WTC11 (cell line): ENCODE data around the gene PCDH19. TPM values are rescaled to one million over a fixed set of nuclear protein-coding genes. Genes with fewer than 3 reads are reported as not detected.
"Not testable (repeated sequence)": the region's sequence is repeated elsewhere in the genome, so short reads cannot be mapped to it uniquely, and the experiment has no call there.

Source experiments
- ATAC-seq: fragments of 200-7000 bp; cut with Tn5 transposase; 2 replicates; pipeline ENCODE4 v1.10.0; 2021; ENCODE audit warnings: mild to moderate bottlenecking, moderate library complexity
- CTCF ChIA-PET: fragments of 300-600 bp; sonication (Branson Sonifier 250); formaldehyde crosslinking; loops from one replicate; lab custom pipeline; 2021; ENCODE audit warnings: antibody characterized with exemption; lab: Charles Lee
- POLR2A ChIA-PET: fragments of 350-600 bp; sonication (Branson Sonifier 250); formaldehyde crosslinking; loops from one replicate; lab custom pipeline; 2021; ENCODE audit warnings: antibody characterized with exemption; lab: Charles Lee
- DNase-seq: peaks from one replicate; pipeline ENCODE4 v3.0.0; 2021; ENCODE audit warnings: low spot score
- H3K27ac Mint-ChIP-seq: 2 replicates; pipeline ENCODE4 v1.8.0; 2021; ENCODE audit warnings: mixed read lengths
- H3K27me3 Mint-ChIP-seq: 2 replicates; pipeline ENCODE4 v1.8.0; 2021; ENCODE audit warnings: low read depth, mild to moderate bottlenecking, moderate library complexity, mixed read lengths
- H3K36me3 Mint-ChIP-seq: 2 replicates; pipeline ENCODE4 v1.8.0; 2021; ENCODE audit warnings: mixed read lengths
- H3K4me1 Mint-ChIP-seq: 2 replicates; pipeline ENCODE4 v1.8.0; 2022; ENCODE audit warnings: mixed read lengths
- H3K4me3 Mint-ChIP-seq: 2 replicates; pipeline ENCODE4 v1.8.0; 2021; ENCODE audit warnings: mild to moderate bottlenecking, moderate library complexity, mixed read lengths
- H3K9me3 Mint-ChIP-seq: 2 replicates; pipeline ENCODE4 v1.8.0; 2021; ENCODE audit warnings: mixed read lengths
- AFF4 ChIP-seq: sonication (generic); formaldehyde crosslinking; IDR thresholded peaks from 2 replicates; pipeline ENCODE4 v1.8.1; 2023; ENCODE audit warnings: mild to moderate bottlenecking, missing genetic modification reagents, borderline replicate concordance
- ATF1 ChIP-seq: sonication (generic); formaldehyde crosslinking; IDR thresholded peaks from 2 replicates; pipeline ENCODE4 v1.8.1; 2023; ENCODE audit warnings: mild to moderate bottlenecking, moderate library complexity, missing genetic modification reagents
- CREM ChIP-seq: sonication (generic); formaldehyde crosslinking; IDR thresholded peaks from 2 replicates; pipeline ENCODE4 v1.8.1; 2022; ENCODE audit warnings: mild to moderate bottlenecking, missing genetic modification reagents, moderate library complexity
- ELF4 ChIP-seq: sonication (generic); formaldehyde crosslinking; IDR thresholded peaks from 2 replicates; pipeline ENCODE4 v1.8.1; 2022; ENCODE audit warnings: low read depth, mild to moderate bottlenecking, moderate library complexity, missing genetic modification reagents
- GABPB1 ChIP-seq: sonication (generic); formaldehyde crosslinking; IDR thresholded peaks from 2 replicates; pipeline ENCODE4 v1.8.1; 2023; ENCODE audit warnings: mild to moderate bottlenecking, missing genetic modification reagents
- GRHL2 ChIP-seq: fragments of 250-450 bp; sonication (Bioruptor Pico); IDR thresholded peaks from 2 replicates; pipeline ENCODE4 v1.8.0; 2022; ENCODE audit warnings: mild to moderate bottlenecking, moderate library complexity; ENCODE audit not compliant: insufficient replicate concordance, severe bottlenecking
- HMGA2 ChIP-seq: fragments of 250-450 bp; sonication (Bioruptor Pico); IDR thresholded peaks from 2 replicates; pipeline ENCODE4 v1.4.0; 2021; ENCODE audit warnings: mild to moderate bottlenecking, moderate library complexity
- JAZF1 ChIP-seq: fragments of 250-450 bp; sonication (Bioruptor Pico); IDR thresholded peaks from 2 replicates; pipeline ENCODE4 v1.9.0; 2021; ENCODE audit warnings: moderate library complexity, mild to moderate bottlenecking, inconsistent platforms
- JUN ChIP-seq: sonication (generic); formaldehyde crosslinking; IDR thresholded peaks from 2 replicates; pipeline ENCODE4 v1.8.0; 2023; ENCODE audit warnings: mild to moderate bottlenecking, missing genetic modification reagents
- MXD4 ChIP-seq: fragments of 250-450 bp; sonication (Bioruptor Pico); IDR thresholded peaks from 2 replicates; pipeline ENCODE4 v1.8.0; 2021; ENCODE audit warnings: mild to moderate bottlenecking, moderate library complexity, borderline replicate concordance
- NFATC4 ChIP-seq: fragments of 250-450 bp; sonication (Bioruptor Pico); IDR thresholded peaks from 2 replicates; pipeline ENCODE4 v1.9.0; 2021; ENCODE audit warnings: mild to moderate bottlenecking
- NR2C2 ChIP-seq: sonication (generic); formaldehyde crosslinking; IDR thresholded peaks from 2 replicates; pipeline ENCODE4 v1.8.0; 2022; ENCODE audit warnings: mild to moderate bottlenecking, missing genetic modification reagents
- PRDM15 ChIP-seq: sonication (generic); formaldehyde crosslinking; IDR thresholded peaks from 2 replicates; pipeline ENCODE4 v1.8.0; 2022; ENCODE audit warnings: missing genetic modification reagents
- PRRX2 ChIP-seq: fragments of 250-450 bp; sonication (Bioruptor Pico); IDR thresholded peaks from 2 replicates; pipeline ENCODE4 v1.8.0; 2021; ENCODE audit warnings: mild to moderate bottlenecking
- RELA ChIP-seq: sonication (generic); formaldehyde crosslinking; IDR thresholded peaks from 2 replicates; pipeline ENCODE4 v1.8.1; 2022; ENCODE audit warnings: missing genetic modification reagents, mild to moderate bottlenecking, borderline replicate concordance
- SMAD3 ChIP-seq: sonication (generic); formaldehyde crosslinking; IDR thresholded peaks from 2 replicates; pipeline ENCODE4 v1.8.0; 2022; ENCODE audit warnings: missing genetic modification reagents, mild to moderate bottlenecking, borderline replicate concordance
- SOX15 ChIP-seq: fragments of 250-450 bp; sonication (Bioruptor Pico); IDR thresholded peaks from 2 replicates; pipeline ENCODE4 v1.9.0; 2021; ENCODE audit warnings: mild to moderate bottlenecking
- USF1 ChIP-seq: sonication (generic); formaldehyde crosslinking; IDR thresholded peaks from 2 replicates; pipeline ENCODE4 v1.8.0; 2022; ENCODE audit warnings: mild to moderate bottlenecking, missing genetic modification reagents
- ZNF232 ChIP-seq: sonication (generic); formaldehyde crosslinking; IDR thresholded peaks from 2 replicates; pipeline ENCODE4 v1.8.0; 2022; ENCODE audit warnings: mild to moderate bottlenecking, missing genetic modification reagents
- ZNF396 ChIP-seq: fragments of 250-450 bp; sonication (Bioruptor Pico); IDR thresholded peaks from 2 replicates; pipeline ENCODE4 v1.8.0; 2021; ENCODE audit warnings: mild to moderate bottlenecking, moderate library complexity, borderline replicate concordance
- ZNF423 ChIP-seq: fragments of 250-450 bp; sonication (Bioruptor Pico); IDR thresholded peaks from 2 replicates; pipeline ENCODE4 v2.1.2; 2022; ENCODE audit warnings: mild to moderate bottlenecking, moderate library complexity
- total RNA-seq: library from RNA; stranded (reverse); gene quantifications from 3 replicates; pipeline ENCODE4 v1.2.3, GENCODE V29; 2021

The PCDH19 gene
- total RNA-seq, 1 experiment from 2014 or later, result 1.5 TPM

- TF ChIP-seq PRDM15 (CRISPR knock-in tag) (no peak), GRHL2 (no peak), NFATC4 (CRISPR knock-in tag) (no peak)
These were observed 35.5 kb upstream of the PCDH19 start (continued) for GRCh38 chrX:100445593-100445992.

- ATAC-seq, H3K27ac Mint-ChIP-seq, H3K27me3 Mint-ChIP-seq, H3K36me3 Mint-ChIP-seq, H3K9me3 Mint-ChIP-seq, DNase-seq, H3K4me1 Mint-ChIP-seq, H3K4me3 Mint-ChIP-seq, POLR2A ChIA-PET, CTCF ChIA-PET: not testable (repeated sequence)
These were observed 31.2 kb upstream of the PCDH19 start for GRCh38 chrX:100441321-100441720.

GRCh38 chrX:100440006-100440405, 29.9 kb upstream of the PCDH19 start:
- Mint-ChIP-seq H3K36me3 (no peaks in the 10 kb centered on the region), H3K9me3 (no peaks in the 10 kb centered on the region), H3K4me3 (no peak overlapping the region), H3K27ac (no peak overlapping the region), H3K4me1 (peaks cover 12% of the 10 kb centered on the region), H3K27me3 (no peaks in the 10 kb centered on the region)
- no peak for DNase-seq
- POLR2A ChIA-PET, result no interaction called here
- no peak for ATAC-seq
- CTCF ChIA-PET, result interaction anchor here (0.7 to 0.8 kb wide), 2 partner anchors 68 to 175 kb away, joined by 3 read pairs; no protein-coding TSS in a partner anchor
- TF ChIP-seq USF1 (CRISPR knock-in tag), result no peak
- TF ChIP-seq HMGA2 (CRISPR knock-in tag), result no peak
- TF ChIP-seq ATF1 (CRISPR knock-in tag), result no peak
- TF ChIP-seq AFF4 (CRISPR knock-in tag), result no peak
- no peak for TF ChIP-seq ZNF396
- no peak for TF ChIP-seq PRRX2 (CRISPR knock-in tag)
- TF ChIP-seq GABPB1 (CRISPR knock-in tag), result no peak
- TF ChIP-seq ZNF423 (CRISPR knock-in tag), result no peak
- TF ChIP-seq JAZF1 (CRISPR knock-in tag), result no peak
- TF ChIP-seq SOX15 (CRISPR knock-in tag), result no peak
- no peak for TF ChIP-seq JUN
- no peak for TF ChIP-seq RELA (CRISPR knock-in tag)
- TF ChIP-seq CREM (CRISPR knock-in tag), result no peak
- TF ChIP-seq MXD4 (CRISPR knock-in tag), result no peak
- TF ChIP-seq ZNF232 (CRISPR knock-in tag), result no peak
- no peak for TF ChIP-seq SMAD3 (CRISPR knock-in tag)
- TF ChIP-seq NR2C2 (CRISPR knock-in tag), result no peak
- no peak for TF ChIP-seq ELF4 (CRISPR knock-in tag)
